Vagina (tissue), 2 donors: Measurements from ENCODE around the gene PLCL1. TPM values are rescaled to one million over a fixed set of nuclear protein-coding genes. Genes with fewer than 3 reads are reported as not detected.

Experiments
- DNase-seq, 2 donors: peaks; one replicate each; pipeline ENCODE4 v3.0.0-alpha.2; 2017; ENCODE audit errors: extremely low spot score in 2 of 2
- H3K27ac ChIP-seq: fragments of 200-600 bp; sonication (generic); one replicate; pipeline ENCODE4 v1.5.1; 2019
- H3K27me3 ChIP-seq: fragments of 200-600 bp; sonication (generic); one replicate; pipeline ENCODE4 v1.5.1; 2019
- H3K36me3 ChIP-seq, 2 donors: fragments of 200-600 bp; sonication (generic); one replicate each; pipeline ENCODE4 v1.5.1; 2017 to 2019
- H3K4me1 ChIP-seq: fragments of 200-600 bp; sonication (generic); one replicate; pipeline ENCODE4 v1.5.1; 2019
- H3K4me3 ChIP-seq, 2 donors: fragments of 200-600 bp; sonication (generic); 1 replicate in 1 of 2; 2 replicates in 1 of 2; pipeline ENCODE4 v1.5.1; 2016 to 2019
- H3K9me3 ChIP-seq: fragments of 200-600 bp; sonication (generic); one replicate; pipeline ENCODE4 v1.5.1; 2019
- CTCF ChIP-seq, 3 experiments: fragments of 450-650 bp in 2 of 3; fragments of 200-600 bp in 1 of 3; sonication (generic) in 1 of 3; IDR thresholded peaks; one replicate each; pipeline ENCODE4 v1.5.1; 2017 to 2019; ENCODE audit warnings: antibody characterized with exemption in 3 of 3, mild to moderate bottlenecking in 2 of 3, moderate library complexity in 2 of 3
- POLR2A ChIP-seq, 2 donors: fragments of 450-650 bp; IDR thresholded peaks; one replicate each; pipeline ENCODE4 v1.6.1; 2017; ENCODE audit warnings: antibody characterized with exemption in 2 of 2, mild to moderate bottlenecking in 2 of 2, moderate library complexity in 2 of 2
- POLR2AphosphoS5 ChIP-seq, 2 donors: sonication (generic); formaldehyde crosslinking; IDR thresholded peaks; one replicate each; pipeline ENCODE4 v1.9.0; 2017; ENCODE audit warnings: antibody characterized with exemption in 2 of 2, mild to moderate bottlenecking in 2 of 2, low read depth in 1 of 2; ENCODE audit not compliant: insufficient read depth in 1 of 2
- intact Hi-C: fragments of 100-400 bp; cut with DNase I; formaldehyde crosslinking; loops from one replicate; pipeline ENCODE4 v1.15.1; 2023
- total RNA-seq: library from RNA; depleted of rRNA; stranded (reverse); fragments of >200 nt; gene quantifications from one replicate; pipeline ENCODE4 v1.2.3, GENCODE V29; 2016

Gene PLCL1
- total RNA-seq, 1 donor from 2014 or later = 6.6 TPM

- Histone ChIP-seq H3K4me1 (peaks cover 6% of the 10 kb centered on the region), H3K27ac (no peak overlapping the region)
Measured at GRCh38 chr2:197873293-197873701, 68.9 kb downstream of the PLCL1 start.

GRCh38 chr2:197875763-197876162 is 71.4 kb downstream of the PLCL1 start:
- H3K9me3 ChIP-seq = no peaks in the 10 kb centered on the region
- H3K4me3 ChIP-seq = no peak overlapping the region
- peaks cover 10% of the 10 kb centered on the region for H3K4me1 ChIP-seq
- no peaks in the 10 kb centered on the region for H3K27me3 ChIP-seq
- no peak for DNase-seq
- intact Hi-C loops = no loop called here
- no peak overlapping the region for H3K27ac ChIP-seq
- no peaks in the 10 kb centered on the region for H3K36me3 ChIP-seq
- TF ChIP-seq POLR2A (IDR thresholded peaks at IDR 0.05) = no peak
- TF ChIP-seq POLR2AphosphoS5 (IDR thresholded peaks at IDR 0.05; ENCODE audit: insufficient read depth in 1 of 2, low read depth in 1 of 2) = no peak
- no peak for TF ChIP-seq CTCF (IDR thresholded peaks at IDR 0.05)

More at GRCh38 chr2:197873293-197873701, 68.9 kb downstream of the PLCL1 start:
- TF ChIP-seq CTCF (IDR thresholded peaks at IDR 0.05) = no peak
- Histone ChIP-seq H3K36me3 (no peaks in the 10 kb centered on the region), H3K27me3 (no peaks in the 10 kb centered on the region), H3K4me3 (no peak overlapping the region), H3K9me3 (no peaks in the 10 kb centered on the region)
- intact Hi-C loops = no loop called here
- DNase-seq = no peak

DNA sequence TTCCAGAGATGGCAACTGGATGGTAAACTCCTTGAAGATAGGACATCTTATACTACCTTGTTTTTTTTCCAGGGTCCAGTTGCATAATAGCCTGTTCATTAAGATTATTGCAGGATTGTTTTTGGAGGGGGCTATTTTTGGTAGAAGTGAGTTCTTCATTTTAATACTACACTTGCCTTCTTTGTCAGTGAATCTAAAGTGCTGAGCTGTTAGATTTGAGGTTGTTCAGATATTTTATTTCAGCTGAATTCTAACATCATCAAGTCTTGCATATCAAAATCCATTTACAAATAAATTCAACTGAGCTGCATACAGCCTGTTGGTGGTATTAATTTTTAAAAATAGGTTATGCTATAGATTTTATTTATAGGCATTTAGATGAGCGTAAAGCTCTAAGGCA is 72.1 kb downstream of the PLCL1 start:
- H3K9me3 ChIP-seq = no peaks in the 10 kb centered on the region
- no peak for DNase-seq
- H3K36me3 ChIP-seq = no peaks in the 10 kb centered on the region
- intact Hi-C loops = no loop called here
- no peak overlapping the region for H3K4me3 ChIP-seq
- no peaks in the 10 kb centered on the region for H3K27me3 ChIP-seq
- peaks cover 10% of the 10 kb centered on the region for H3K4me1 ChIP-seq
- TF ChIP-seq POLR2AphosphoS5 (IDR thresholded peaks at IDR 0.05; ENCODE audit: insufficient read depth in 1 of 2, low read depth in 1 of 2) (no peak), CTCF (IDR thresholded peaks at IDR 0.05) (no peak), POLR2A (IDR thresholded peaks at IDR 0.05) (no peak)
- H3K27ac ChIP-seq = no peak overlapping the region

- H3K4me1 ChIP-seq = peaks cover 10% of the 10 kb centered on the region
- TF ChIP-seq CTCF (IDR thresholded peaks at IDR 0.05) = no peak
- no peak for TF ChIP-seq POLR2AphosphoS5 (IDR thresholded peaks at IDR 0.05; ENCODE audit: insufficient read depth in 1 of 2, low read depth in 1 of 2)
- no peak for TF ChIP-seq POLR2A (IDR thresholded peaks at IDR 0.05)
- intact Hi-C loops = no loop called here
Measured at GRCh38 chr2:197877038-197877437, 72.6 kb downstream of the PLCL1 start.

DNA sequence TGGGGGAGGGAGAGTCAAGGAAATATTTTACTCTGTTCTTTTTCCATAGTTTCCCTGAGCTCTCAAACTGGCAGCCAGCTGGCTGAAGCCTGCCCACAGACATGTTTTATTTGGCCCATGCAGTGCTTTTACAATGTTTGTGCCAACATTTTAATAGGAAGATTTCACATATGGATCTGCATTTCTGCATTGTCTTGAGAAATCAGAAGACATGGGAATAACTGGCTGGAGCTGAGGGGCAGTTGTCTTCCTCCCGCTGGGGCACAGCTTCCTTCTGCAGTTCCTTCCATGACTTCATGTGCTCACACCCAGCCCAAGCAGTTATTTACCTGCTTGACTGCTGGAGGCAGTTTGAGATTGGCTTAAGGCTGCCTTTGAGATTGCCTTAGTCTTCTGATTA is 74.4 kb downstream of the PLCL1 start:
- DNase-seq = no peak
- Histone ChIP-seq H3K9me3 (no peaks in the 10 kb centered on the region), H3K36me3 (no peaks in the 10 kb centered on the region), H3K4me3 (no peak overlapping the region), H3K4me1 (peaks cover 10% of the 10 kb centered on the region), H3K27ac (no peak overlapping the region), H3K27me3 (no peaks in the 10 kb centered on the region)
- intact Hi-C loops = no loop called here
- no peak for TF ChIP-seq POLR2AphosphoS5 (IDR thresholded peaks at IDR 0.05; ENCODE audit: insufficient read depth in 1 of 2, low read depth in 1 of 2)

More at GRCh38 chr2:197877038-197877437, 72.6 kb downstream of the PLCL1 start:
- Histone ChIP-seq H3K36me3 (no peaks in the 10 kb centered on the region), H3K27ac (no peak overlapping the region), H3K9me3 (no peaks in the 10 kb centered on the region), H3K4me3 (no peak overlapping the region), H3K27me3 (no peaks in the 10 kb centered on the region)
- DNase-seq = no peak
